GM12878 (cell line): ENCODE measurements around the gene OTUD5. TPM values are rescaled to one million over a fixed set of nuclear protein-coding genes. Genes with fewer than 3 reads are reported as not detected.

ENCODE experiments used
- CBFB ChIP-seq: IDR thresholded peaks from 2 replicates; pipeline ENCODE4 v1.6.1; 2016; ENCODE audit warnings: antibody characterized with exemption, low read depth
- EP300 ChIP-seq, 2 experiments: fragments of 150-350 bp in 1 of 2; IDR thresholded peaks; 2 replicates each; pipeline ENCODE4 v1.6.1; 2011 to 2012; ENCODE audit warnings: low read depth in 2 of 2, low read length in 2 of 2, borderline replicate concordance in 1 of 2, improper control_type of control experiment in 1 of 2, inconsistent platforms in 1 of 2; ENCODE audit not compliant: control insufficient read depth in 1 of 2
- GATAD2B ChIP-seq: fragments of 450-650 bp; conservative IDR thresholded peaks from 2 replicates; pipeline ENCODE4 v1.6.1; 2017; ENCODE audit warnings: low read depth, mild to moderate bottlenecking, moderate library complexity
- IRF3 ChIP-seq: fragments of 450-650 bp; IDR thresholded peaks from 2 replicates; pipeline ENCODE4 v1.6.1; 2014; ENCODE audit warnings: mild to moderate bottlenecking
- KLF5 ChIP-seq: fragments of 450-650 bp; IDR thresholded peaks from 2 replicates; pipeline ENCODE4 v1.6.1; 2014; ENCODE audit warnings: mild to moderate bottlenecking; ENCODE audit not compliant: partially characterized antibody
- LARP7 ChIP-seq: fragments of 450-650 bp; IDR thresholded peaks from 2 replicates; pipeline ENCODE4 v1.6.1; 2017; ENCODE audit warnings: mild to moderate bottlenecking
- MXI1 ChIP-seq: fragments of 150-350 bp; IDR thresholded peaks from 2 replicates; pipeline ENCODE4 v1.6.1; 2011; ENCODE audit warnings: low read depth, mild to moderate bottlenecking, inconsistent platforms, low read length, improper control_type of control experiment
- NBN ChIP-seq: fragments of 450-650 bp; IDR thresholded peaks from 2 replicates; pipeline ENCODE4 v1.6.1; 2016
- NFXL1 ChIP-seq: fragments of 450-650 bp; IDR thresholded peaks from 2 replicates; pipeline ENCODE4 v1.6.1; 2017; ENCODE audit warnings: antibody characterized with exemption, mild to moderate bottlenecking, borderline replicate concordance
- NFYB ChIP-seq: IDR thresholded peaks from 2 replicates; pipeline ENCODE4 v1.6.1; 2011; ENCODE audit warnings: low read depth, mild to moderate bottlenecking, low read length, improper control_type of control experiment, moderate library complexity; ENCODE audit not compliant: insufficient read depth
- NRF1 ChIP-seq: conservative IDR thresholded peaks from 2 replicates; pipeline ENCODE4 v1.6.1; 2011; ENCODE audit warnings: mild to moderate bottlenecking, low read depth, low read length, improper control_type of control experiment
- PBX3 ChIP-seq: IDR thresholded peaks from 2 replicates; pipeline ENCODE4 v1.6.1; 2011; ENCODE audit warnings: mild to moderate bottlenecking, low read depth, low read length, moderate library complexity; ENCODE audit not compliant: insufficient replicate concordance
- RELB ChIP-seq: fragments of 450-650 bp; IDR thresholded peaks from 2 replicates; pipeline ENCODE4 v1.6.1; 2017; ENCODE audit warnings: low read depth, mild to moderate bottlenecking, moderate library complexity
- SMAD1 ChIP-seq: fragments of 450-650 bp; IDR thresholded peaks from 2 replicates; pipeline ENCODE4 v1.6.1; 2018; ENCODE audit warnings: mild to moderate bottlenecking, low read depth; ENCODE audit not compliant: partially characterized antibody
- SRF ChIP-seq, 2 experiments: IDR thresholded peaks; 2 replicates each; pipeline ENCODE4 v1.6.1; 2011; ENCODE audit warnings: low read depth in 2 of 2, low read length in 2 of 2, mild to moderate bottlenecking in 1 of 2, moderate library complexity in 1 of 2
- SUPT20H ChIP-seq: IDR thresholded peaks from 2 replicates; pipeline ENCODE4 v1.6.1; 2011; ENCODE audit warnings: low read depth, mild to moderate bottlenecking, low read length, moderate library complexity, borderline replicate concordance; ENCODE audit not compliant: control insufficient read depth
- ZBTB33 ChIP-seq: fragments of 450-650 bp; IDR thresholded peaks from 2 replicates; pipeline ENCODE4 v1.6.1; 2017; ENCODE audit warnings: mild to moderate bottlenecking
- ZNF687 ChIP-seq: fragments of 450-650 bp; IDR thresholded peaks from 2 replicates; pipeline ENCODE4 v1.6.1; 2017; ENCODE audit warnings: mild to moderate bottlenecking, moderate library complexity
- ZZZ3 ChIP-seq: IDR thresholded peaks from 2 replicates; pipeline ENCODE4 v1.6.1; 2011; ENCODE audit warnings: low read depth; ENCODE audit not compliant: control insufficient read depth, insufficient read length
- polyA plus RNA-seq, 11 experiments: library from polyadenylated mRNA; depleted of rRNA in 4 of 11; unstranded in 6 of 11; stranded (reverse) in 5 of 11; fragments of >200 nt; fragmentation: Nextera tagmentation in 4 of 11; fragmentation: Illumina TruSeq in 1 of 11; extraction: Ambion mirVana in 4 of 11; extraction: Trizol in 1 of 11; gene quantifications; 1 replicate in 1 of 11; 2 replicates in 10 of 11; pipeline versions ENCODE4 v1.2.1 to v1.2.3, GENCODE V29; 2011 to 2016; ENCODE audit warnings: inconsistent platforms in 2 of 11, missing spikeins in 2 of 11, low read depth in 1 of 11
- total RNA-seq, 4 experiments: library from RNA; depleted of rRNA in 3 of 4; stranded (reverse); fragments of >200 nt in 3 of 4; fragmentation: Illumina TruSeq in 1 of 4; extraction: Trizol in 1 of 4; gene quantifications; 2 replicates each; pipeline versions ENCODE4 v1.2.1 to v1.2.3, GENCODE V29; 2013 to 2021

OTUD5 gene
- total and polyA plus RNA-seq, 10 of the 15 experiments (the other 5 are each of a cell fraction or from before 2014, with no cell fraction given) = 2.0 to 50.3 (median 22.7) TPM

- TF ChIP-seq SMAD1 = no peak
- TF ChIP-seq NRF1 = no peak
- peak; percentile 33; the same call in 1 of the 2 replicates for TF ChIP-seq NFYB
- peak; percentile 59 for TF ChIP-seq MXI1
- no peak for TF ChIP-seq SRF (IDR thresholded peaks at IDR 0.05; ENCODE audit: low read depth in 2 of 2, low read length in 2 of 2)
- no peak for TF ChIP-seq SUPT20H
- no peak for TF ChIP-seq NFXL1
- no peak for TF ChIP-seq EP300 (IDR thresholded peaks at IDR 0.05; ENCODE audit: borderline replicate concordance in 1 of 2, control insufficient read depth in 1 of 2, low read depth in 2 of 2, low read length in 2 of 2)
- peak; percentile 24; the same call in 1 of the 2 replicates for TF ChIP-seq RELB
- no peak for TF ChIP-seq ZZZ3
- TF ChIP-seq LARP7 = peak; percentile 65
- TF ChIP-seq NBN = peak; percentile 61; the same call in 1 of the 2 replicates
- TF ChIP-seq CBFB = peak; percentile 49
- no peak for TF ChIP-seq ZBTB33
- TF ChIP-seq IRF3 = no peak
- no peak for TF ChIP-seq KLF5
- peak; percentile 54 for TF ChIP-seq PBX3
- TF ChIP-seq ZNF687 = peak; percentile 69
- no peak for TF ChIP-seq GATAD2B
These were observed 45.8 kb downstream of the OTUD5 start, which contains the start of gene SLC35A2 (continued) for GRCh38 chrX:48911412-48912182.
